Testis (tissue), 2 donors: Measurements from ENCODE around the gene ABCC12.

ENCODE experiments used
- CTCF ChIP-seq, 3 experiments: fragments of 450-650 bp in 2 of 3; fragments of 200-600 bp in 1 of 3; sonication (generic) in 1 of 3; IDR thresholded peaks; one replicate each; pipeline ENCODE4 v1.5.1; 2016 to 2019; ENCODE audit warnings: antibody characterized with exemption in 3 of 3, mild to moderate bottlenecking in 2 of 3, moderate library complexity in 1 of 3
- POLR2A ChIP-seq: fragments of 450-650 bp; IDR thresholded peaks from one replicate; pipeline ENCODE4 v1.6.1; 2017; ENCODE audit warnings: antibody characterized with exemption, mild to moderate bottlenecking, moderate library complexity

DNA sequence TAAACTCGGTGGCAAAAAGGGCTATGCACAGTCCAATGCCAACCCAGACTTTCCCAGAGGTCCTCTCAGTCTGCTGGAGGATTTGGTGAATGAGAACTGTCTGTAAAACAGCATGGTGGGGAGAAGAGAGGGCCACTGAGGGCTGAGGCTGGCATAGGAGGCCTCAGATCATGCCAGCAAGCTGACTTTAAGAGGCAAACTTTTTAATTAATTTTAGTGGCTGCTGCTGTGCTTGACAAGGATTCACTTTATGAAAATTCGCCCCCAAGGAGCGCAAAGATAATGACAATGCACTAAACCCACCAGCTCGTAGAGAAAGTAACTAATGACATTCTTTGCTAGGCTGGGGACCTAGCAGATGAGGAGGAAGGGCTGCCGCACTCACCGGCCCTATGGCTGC is 15.0 kb downstream of the ABCC12 start:
- TF ChIP-seq CTCF (IDR thresholded peaks at IDR 0.05) = no peak
- TF ChIP-seq POLR2A = no peak
